GM18873 (cell line): ENCODE results near the gene RNASE8.

Experiments
- ATAC-seq: cut with Tn5 transposase; IDR thresholded peaks from one replicate; pipeline ENCODE4 v1.9.1; 2021; ENCODE audit warnings: mild to moderate bottlenecking, moderate library complexity, moderate number of reproducible peaks; ENCODE audit not compliant: unreplicated experiment, low FRiP score

RNASE8 gene

GRCh38 chr14:21049271-21049673 is 8.3 kb upstream of the RNASE8 start:
- ATAC-seq, result no peak

- ATAC-seq, result no peak
These were observed 7.0 kb upstream of the RNASE8 start for GRCh38 chr14:21050597-21050996.

- ATAC-seq, result no peak
These were observed 4.2 kb upstream of the RNASE8 start for GRCh38 chr14:21053184-21054122.

- ATAC-seq, result no peak
These were observed 3.4 kb upstream of the RNASE8 start for GRCh38 chr14:21054123-21054767.

- no peak for ATAC-seq
These were observed 2.9 kb upstream of the RNASE8 start for GRCh38 chr14:21054768-21055145.

GRCh38 chr14:21055432-21056117 is 2.0 kb upstream of the RNASE8 start:
- ATAC-seq, result no peak

GRCh38 chr14:21056520-21057163 is 980 bp upstream of the RNASE8 start:
- no peak for ATAC-seq

- no peak for ATAC-seq
These were observed 1.3 kb downstream of the RNASE8 start for GRCh38 chr14:21058903-21059302.

GRCh38 chr14:21059842-21060613 is 2.4 kb downstream of the RNASE8 start:
- no peak for ATAC-seq

GRCh38 chr14:21060614-21061346 is 3.2 kb downstream of the RNASE8 start:
- no peak for ATAC-seq

- ATAC-seq, result no peak
These were observed 3.7 kb downstream of the RNASE8 start for GRCh38 chr14:21061347-21061668.

- no peak for ATAC-seq
These were observed 5.9 kb downstream of the RNASE8 start for GRCh38 chr14:21063479-21063878.

GRCh38 chr14:21066882-21067502 is 9.4 kb downstream of the RNASE8 start:
- no peak for ATAC-seq

GRCh38 chr14:21068521-21069387 is 11.1 kb downstream of the RNASE8 start:
- ATAC-seq, result no peak

GRCh38 chr14:21069388-21070082 is 11.9 kb downstream of the RNASE8 start:
- no peak for ATAC-seq

- ATAC-seq, result no peak
These were observed 12.5 kb downstream of the RNASE8 start, which contains the start of gene ARHGEF40 for GRCh38 chr14:21070083-21070609. TSS of gene ARHGEF40 (plus strand) at chr14:21070304. CDS start at chr14:21070397, 93 bp downstream.

GRCh38 chr14:21070610-21071224 is 13.1 kb downstream of the RNASE8 start:
- no peak for ATAC-seq
